A549 (cell line): Measurements from ENCODE around the gene SEC22C. TPM values are rescaled to one million over a fixed set of nuclear protein-coding genes. Genes with fewer than 3 reads are reported as not detected.

Experiments
- ATAC-seq, 2 experiments: fragments of 200-7000 bp in 1 of 2; fragments of >200 bp in 1 of 2; cut with Nextera tagmentation in 1 of 2; cut with Tn5 transposase in 1 of 2; 3 replicates each; pipeline versions ENCODE4 v1.8.0 to v1.9.1; 2018 to 2020; ENCODE audit warnings: mild to moderate bottlenecking in 1 of 2, moderate library complexity in 1 of 2
- CTCF ChIA-PET: fragments of 300-600 bp; sonication (Branson Sonifier 250); formaldehyde crosslinking; extraction: SDS; loops from one replicate; lab custom pipeline; 2021; ENCODE audit warnings: antibody characterized with exemption, inconsistent platforms; lab: Yijun Ruan, JAX
- POLR2A ChIA-PET: fragments of 350-600 bp; formaldehyde crosslinking; extraction: SDS; loops from one replicate; lab custom pipeline; 2021; ENCODE audit warnings: antibody characterized with exemption, inconsistent platforms; lab: Yijun Ruan, JAX
- DNase-seq, 2 experiments: peaks; one replicate each; pipeline versions ENCODE4 v3.0.0 to v3.0.0-alpha.2; 2011 to 2016; ENCODE audit warnings: low read depth in 1 of 2, low spot score in 1 of 2
- FAIRE-seq: peaks from 2 replicates; lab custom pipeline; 2011; peaks lifted over from hg19 to GRCh38; lab: Jason Lieb, UNC
- H3K27ac ChIP-seq, 2 experiments: fragments of >200 bp; sonication (Bioruptor Twin); formaldehyde crosslinking; 3 replicates each; pipeline ENCODE4 v1.5.1; 2016 to 2017
- H3K4me1 ChIP-seq: fragments of >200 bp; sonication (Bioruptor Twin); formaldehyde crosslinking; 3 replicates; pipeline ENCODE4 v1.6.1; 2016
- H3K4me2 ChIP-seq: fragments of >200 bp; sonication (Bioruptor Twin); formaldehyde crosslinking; 3 replicates; pipeline ENCODE4 v1.6.1; 2016
- H3K4me3 ChIP-seq: fragments of >200 bp; sonication (Bioruptor Twin); formaldehyde crosslinking; 3 replicates; pipeline ENCODE4 v1.5.1; 2016
- H3K9me3 ChIP-seq: fragments of >200 bp; sonication (Bioruptor Twin); formaldehyde crosslinking; 3 replicates; pipeline ENCODE4 v1.6.1; 2016
- BHLHE40 ChIP-seq: IDR thresholded peaks from 2 replicates; pipeline ENCODE4 v1.6.1; 2012; ENCODE audit warnings: low read depth, low read length, inconsistent platforms
- CBX2 ChIP-seq: fragments of 200-600 bp; sonication (generic); IDR thresholded peaks from 2 replicates; pipeline ENCODE4 v1.6.1; 2016; ENCODE audit warnings: low read depth, mild to moderate bottlenecking, borderline replicate concordance
- CBX8 ChIP-seq: fragments of 200-600 bp; sonication (generic); IDR thresholded peaks from 2 replicates; pipeline ENCODE4 v1.6.1; 2016
- EHMT2 ChIP-seq: fragments of 200-600 bp; sonication (generic); IDR thresholded peaks from 2 replicates; pipeline ENCODE4 v1.6.1; 2016; ENCODE audit warnings: antibody characterized with exemption, low read depth, mild to moderate bottlenecking, moderate library complexity
- EP300 ChIP-seq, 2 experiments: fragments of >200 bp; sonication (Bioruptor Twin); formaldehyde crosslinking; IDR thresholded peaks; 2 replicates in 1 of 2; 3 replicates in 1 of 2; pipeline ENCODE4 v1.6.1; 2016 to 2017
- FOSB ChIP-seq: fragments of 250-450 bp; sonication (Bioruptor Pico); IDR thresholded peaks from 2 replicates; pipeline ENCODE4 v1.5.0; 2020; ENCODE audit warnings: mild to moderate bottlenecking, moderate library complexity
- FOXS1 ChIP-seq: fragments of 250-450 bp; sonication (Bioruptor Pico); IDR thresholded peaks from 2 replicates; pipeline ENCODE4 v1.5.0; 2020; ENCODE audit warnings: mild to moderate bottlenecking, moderate library complexity
- GATA3 ChIP-seq: IDR thresholded peaks from 2 replicates; pipeline ENCODE4 v1.6.1; 2012; ENCODE audit warnings: borderline replicate concordance
- HOXB13 ChIP-seq: fragments of 250-450 bp; sonication (Bioruptor Pico); IDR thresholded peaks from 2 replicates; pipeline ENCODE4 v1.5.0; 2020; ENCODE audit warnings: low read depth, mild to moderate bottlenecking, moderate library complexity
- KDM5A ChIP-seq: fragments of 200-600 bp; sonication (generic); IDR thresholded peaks from 2 replicates; pipeline ENCODE4 v1.6.1; 2016; ENCODE audit warnings: antibody characterized with exemption, mild to moderate bottlenecking
- MAFK ChIP-seq: fragments of 450-650 bp; IDR thresholded peaks from 2 replicates; pipeline ENCODE4 v1.6.1; 2014; ENCODE audit not compliant: partially characterized antibody
- NFE2L2 ChIP-seq: fragments of 150-350 bp; conservative IDR thresholded peaks from 2 replicates; pipeline ENCODE4 v1.6.1; 2014; ENCODE audit warnings: low read length
- NPAS2 ChIP-seq: fragments of 250-450 bp; sonication (Bioruptor Pico); IDR thresholded peaks from 2 replicates; pipeline ENCODE4 v1.8.0; 2022; ENCODE audit warnings: mild to moderate bottlenecking, moderate library complexity, borderline replicate concordance
- NR3C1 ChIP-seq: fragments of >200 bp; sonication (Bioruptor Twin); formaldehyde crosslinking; IDR thresholded peaks from 3 replicates; pipeline ENCODE4 v1.6.1; 2017
- SREBF2 ChIP-seq: fragments of 450-650 bp; IDR thresholded peaks from 2 replicates; pipeline ENCODE4 v1.6.1; 2014; ENCODE audit warnings: mild to moderate bottlenecking, moderate library complexity
- TFCP2L1 ChIP-seq: fragments of 250-450 bp; sonication (Bioruptor Pico); IDR thresholded peaks from 2 replicates; pipeline ENCODE4 v1.5.0; 2021; ENCODE audit warnings: mild to moderate bottlenecking
- TP53 ChIP-seq: fragments of 250-450 bp; sonication (Bioruptor Pico); IDR thresholded peaks from 2 replicates; pipeline ENCODE4 v1.5.0; 2021; ENCODE audit warnings: mild to moderate bottlenecking, moderate library complexity
- whole genome bisulfite sequencing: methylation state at CpG from one replicate; pipeline ENCODE4 v1.1.6; 2017; ENCODE audit errors: missing lambda C conversion rate; 5-methylcytosine and 5-hydroxymethylcytosine counted together
- polyA plus RNA-seq, 4 experiments: library from polyadenylated mRNA; depleted of rRNA in 3 of 4; stranded (reverse); fragments of >200 nt; fragmentation: RNase III in 1 of 4; extraction: RNeasy Plus Mini Kit Qiagen cat#74134 plus additional on column Dnase treatment in 1 of 4; gene quantifications; 2 replicates in 3 of 4; 3 replicates in 1 of 4; pipeline ENCODE4 v1.2.3, GENCODE V29; 2011 to 2017
- TF ChIP-seq, protein P1 (sequence below): fragments of 250-450 bp; sonication (Bioruptor Pico); IDR thresholded peaks from 2 replicates; pipeline ENCODE4 v1.5.0; 2020; ENCODE audit warnings: low read depth, mild to moderate bottlenecking, moderate library complexity
- TF ChIP-seq, protein P2 (sequence below): fragments of 250-450 bp; sonication (Bioruptor Pico); IDR thresholded peaks from 2 replicates; pipeline ENCODE4 v1.5.0; 2021; ENCODE audit warnings: mild to moderate bottlenecking, moderate library complexity, borderline replicate concordance

Gene SEC22C
- polyA plus RNA-seq, 2 of the 4 experiments (the other 2 are of a cell fraction) = 31.0 to 36.2 TPM

DNA sequence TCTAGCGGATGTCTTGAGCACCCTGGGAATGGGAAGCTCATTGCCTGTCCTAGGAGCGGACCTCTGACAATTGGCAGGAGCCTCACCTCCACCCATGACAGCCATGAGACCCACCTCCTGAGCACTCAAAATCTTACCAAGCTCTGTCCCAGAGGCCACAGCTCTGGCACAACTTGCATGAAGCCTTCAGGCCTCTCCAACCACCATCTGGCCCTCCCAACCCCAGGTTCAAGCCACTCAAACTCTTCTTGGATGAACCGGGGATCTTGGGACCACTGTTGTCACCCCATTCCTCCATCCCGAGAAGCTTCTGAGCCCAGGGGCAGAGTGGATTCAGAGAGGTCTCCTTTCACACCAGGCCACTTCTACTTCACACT lies 77.8 kb downstream of the SEC22C start:
- no peak overlapping the region for H3K4me2 ChIP-seq
- ATAC-seq = no peak

DNA sequence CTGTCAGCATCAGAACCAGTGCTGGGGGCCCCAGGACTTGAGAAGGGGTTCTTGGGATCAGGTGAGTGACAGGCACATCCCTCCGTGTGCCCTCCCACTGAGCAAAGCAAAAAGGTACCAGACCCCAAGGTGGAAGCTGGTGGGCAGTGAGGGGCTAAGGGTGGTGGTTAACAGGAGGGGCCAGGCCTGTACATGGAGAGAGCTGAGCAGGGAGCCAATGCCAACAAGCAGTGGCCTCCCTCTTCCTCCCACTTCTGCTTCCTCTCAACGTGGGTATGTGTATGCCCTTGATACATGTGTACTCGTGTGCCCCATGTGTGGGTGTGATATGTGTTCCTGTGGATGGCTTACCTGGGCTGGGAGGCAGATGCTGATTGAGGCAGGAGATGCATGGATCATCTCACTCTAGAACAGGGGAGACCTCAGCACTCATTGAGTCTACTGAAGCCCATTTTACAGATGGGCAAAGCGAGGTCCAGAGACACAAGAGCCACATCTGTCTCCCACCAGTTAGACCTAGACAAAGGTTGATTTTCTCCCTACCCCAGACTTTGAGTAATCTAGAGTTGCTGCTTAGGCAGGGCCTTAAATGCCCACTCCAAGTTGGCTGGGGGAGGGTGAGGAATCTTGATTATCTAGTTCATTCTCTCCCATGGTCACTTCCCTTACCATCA lies 78.4 kb downstream of the SEC22C start:
- ATAC-seq (no peak), DNase-seq (no peak), FAIRE-seq (no peak)
- no peak overlapping the region; the same call in 2 of the 3 replicates for H3K4me2 ChIP-seq
- WGBS = 86% methylated on average over 4 of the region's 4 CpGs
- H3K4me1 ChIP-seq = no peaks in the 10 kb centered on the region
- no peak overlapping the region for H3K4me3 ChIP-seq
- no peak for TF ChIP-seq NPAS2 (CRISPR knock-in tag)
- no peak for TF ChIP-seq EHMT2
- TF ChIP-seq MAFK = no peak
- no peak for TF ChIP-seq TFCP2L1 (CRISPR knock-in tag)
- TF ChIP-seq CBX8 = no peak
- TF ChIP-seq SREBF2 = no peak
- no peak for TF ChIP-seq GATA3
- no peak for TF ChIP-seq HOXB13 (CRISPR knock-in tag)
- TF ChIP-seq, protein P1, sequence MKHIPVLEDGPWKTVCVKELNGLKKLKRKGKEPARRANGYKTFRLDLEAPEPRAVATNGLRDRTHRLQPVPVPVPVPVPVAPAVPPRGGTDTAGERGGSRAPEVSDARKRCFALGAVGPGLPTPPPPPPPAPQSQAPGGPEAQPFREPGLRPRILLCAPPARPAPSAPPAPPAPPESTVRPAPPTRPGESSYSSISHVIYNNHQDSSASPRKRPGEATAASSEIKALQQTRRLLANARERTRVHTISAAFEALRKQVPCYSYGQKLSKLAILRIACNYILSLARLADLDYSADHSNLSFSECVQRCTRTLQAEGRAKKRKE (CRISPR knock-in tag) = no peak
- TF ChIP-seq FOSB = no peak
- no peak for TF ChIP-seq BHLHE40
- TF ChIP-seq TP53 = no peak
- TF ChIP-seq, protein P2, sequence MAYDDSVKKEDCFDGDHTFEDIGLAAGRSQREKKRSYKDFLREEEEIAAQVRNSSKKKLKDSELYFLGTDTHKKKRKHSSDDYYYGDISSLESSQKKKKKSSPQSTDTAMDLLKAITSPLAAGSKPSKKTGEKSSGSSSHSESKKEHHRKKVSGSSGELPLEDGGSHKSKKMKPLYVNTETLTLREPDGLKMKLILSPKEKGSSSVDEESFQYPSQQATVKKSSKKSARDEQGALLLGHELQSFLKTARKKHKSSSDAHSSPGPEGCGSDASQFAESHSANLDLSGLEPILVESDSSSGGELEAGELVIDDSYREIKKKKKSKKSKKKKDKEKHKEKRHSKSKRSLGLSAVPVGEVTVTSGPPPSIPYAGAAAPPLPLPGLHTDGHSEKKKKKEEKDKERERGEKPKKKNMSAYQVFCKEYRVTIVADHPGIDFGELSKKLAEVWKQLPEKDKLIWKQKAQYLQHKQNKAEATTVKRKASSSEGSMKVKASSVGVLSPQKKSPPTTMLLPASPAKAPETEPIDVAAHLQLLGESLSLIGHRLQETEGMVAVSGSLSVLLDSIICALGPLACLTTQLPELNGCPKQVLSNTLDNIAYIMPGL = no peak
- no peak for TF ChIP-seq EP300 (IDR thresholded peaks at IDR 0.05)
- ChIA-PET POLR2A (no interaction called here), CTCF (interaction anchor here (1.2 kb wide), 1 partner anchor 11 kb away, joined by 3 read pairs; no protein-coding TSS in a partner anchor)
- no peaks in the 10 kb centered on the region for H3K9me3 ChIP-seq
- H3K27ac ChIP-seq = no peak overlapping the region

More for the DNA sequence above, 77.8 kb downstream of the SEC22C start:
- Histone ChIP-seq H3K4me1 (no peaks in the 10 kb centered on the region), H3K9me3 (no peaks in the 10 kb centered on the region), H3K4me3 (no peak overlapping the region), H3K27ac (no peak overlapping the region)
- ChIA-PET CTCF (interaction anchor here (1.0 to 1.2 kb wide), 2 partner anchors 11 to 30 kb away, joined by 3 read pairs; no protein-coding TSS in a partner anchor), POLR2A (no interaction called here)
- no peak for FAIRE-seq
- no peak for DNase-seq
- 95% methylated on average over 4 of the region's 4 CpGs for WGBS
- no peak for TF ChIP-seq NR3C1
- no peak for TF ChIP-seq KDM5A
- no peak for TF ChIP-seq NFE2L2
- TF ChIP-seq CBX2 = no peak
- no peak for TF ChIP-seq TP53
- TF ChIP-seq FOXS1 (CRISPR knock-in tag) = no peak
- no peak for TF ChIP-seq TFCP2L1 (CRISPR knock-in tag)
- TF ChIP-seq, protein P1 (CRISPR knock-in tag) = no peak
